ENCODE measurements around the gene CLDN9. TPM values are rescaled to one million over a fixed set of nuclear protein-coding genes. Genes with fewer than 3 reads are reported as not detected.

The CLDN9 gene
- total RNA-seq, 6 experiments from 2014 or later: 0.25 to 1.7 (median 0.92) TPM

- no peak overlapping the region for H3K4me3 ChIP-seq
- no peaks in the 10 kb centered on the region for H3K27me3 ChIP-seq
- ATAC-seq (peak; percentile 79 to 95 (median 84)), DNase-seq (peak; percentile 75 to 89 (median 84))
- intact Hi-C loops (cut with DNase I): no loop called here
- no peak overlapping the region for H3K27ac ChIP-seq
- TF ChIP-seq POLR2A (IDR thresholded peaks at IDR 0.05) (no peak), CTCF (IDR thresholded peaks at IDR 0.05) (peak in 3 of 4 donors; percentile 19 to 36 (median 31))
- no peaks in the 10 kb centered on the region for H3K36me3 ChIP-seq
- H3K4me1 ChIP-seq: peaks cover 0 to 5% (median under 1%) of the 10 kb centered on the region in 4 donors
- H3K9me3 ChIP-seq: no peaks in the 10 kb centered on the region
- no CpG with 5 or more reads among the region's 27 CpGs for whole genome bisulfite sequencing (ENCODE audit: insufficient coverage, low coverage, low lambda C conversion rate, missing lambda C conversion rate)
These were observed 798 bp downstream of the CLDN9 start for GRCh38 chr16:3013491-3013951.

- no peak overlapping the region for H3K27ac ChIP-seq
- no peaks in the 10 kb centered on the region for H3K9me3 ChIP-seq
- DNase-seq: no peak
- no peak overlapping the region for H3K4me3 ChIP-seq
- peaks cover 0 to 5% (median 0%) of the 10 kb centered on the region in 4 donors for H3K4me1 ChIP-seq
- no peaks in the 10 kb centered on the region for H3K27me3 ChIP-seq
- TF ChIP-seq POLR2A (IDR thresholded peaks at IDR 0.05) (no peak), CTCF (IDR thresholded peaks at IDR 0.05) (no peak)
- 53% methylated on average over 5 of the region's 12 CpGs for WGBS (ENCODE audit: insufficient coverage, low coverage, low lambda C conversion rate, missing lambda C conversion rate)
- no peaks in the 10 kb centered on the region for H3K36me3 ChIP-seq
- no peak for ATAC-seq
- intact Hi-C loops (cut with DNase I): no loop called here
These were observed 1.4 kb downstream of the CLDN9 start for GRCh38 chr16:3013998-3014690.

GRCh38 chr16:3014971-3015370 lies 2.2 kb downstream of the CLDN9 start:
- Histone ChIP-seq H3K4me3 (no peak overlapping the region), H3K9me3 (no peaks in the 10 kb centered on the region), H3K4me1 (peaks cover 0 to 11% (median 2%) of the 10 kb centered on the region in 4 donors), H3K27ac (no peak overlapping the region), H3K27me3 (no peaks in the 10 kb centered on the region), H3K36me3 (no peaks in the 10 kb centered on the region)
- no peak for DNase-seq
- intact Hi-C loops (cut with DNase I): no loop called here
- no peak for TF ChIP-seq CTCF (IDR thresholded peaks at IDR 0.05)
- no peak for TF ChIP-seq POLR2A (IDR thresholded peaks at IDR 0.05)
- 85% methylated on average over 6 of the region's 6 CpGs for WGBS (ENCODE audit: insufficient coverage, low coverage, low lambda C conversion rate, missing lambda C conversion rate)
- no peak for ATAC-seq

- no peaks in the 10 kb centered on the region for H3K27me3 ChIP-seq
- no peak for ATAC-seq
- no peak overlapping the region for H3K4me3 ChIP-seq
- peaks cover 0 to 17% (median 2%) of the 10 kb centered on the region in 4 donors for H3K4me1 ChIP-seq
- H3K27ac ChIP-seq: no peak overlapping the region
- 78% methylated on average over 4 of the region's 13 CpGs for WGBS (ENCODE audit: insufficient coverage, low coverage, low lambda C conversion rate, missing lambda C conversion rate)
- no peaks in the 10 kb centered on the region for H3K36me3 ChIP-seq
- no peaks in the 10 kb centered on the region for H3K9me3 ChIP-seq
- TF ChIP-seq POLR2A (IDR thresholded peaks at IDR 0.05) (no peak), CTCF (IDR thresholded peaks at IDR 0.05) (no peak)
- intact Hi-C loops (cut with DNase I): no loop called here
- no peak for DNase-seq
These were observed 3.3 kb downstream of the CLDN9 start for GRCh38 chr16:3015865-3016521.

Measured in right lobe of liver (tissue), 6 donors.